Thyroid gland (tissue), 4 donors: ENCODE results near the gene GCNT4.

ENCODE experiments used
- POLR2A ChIP-seq, 2 donors: fragments of 450-650 bp; IDR thresholded peaks; one replicate each; pipeline ENCODE4 v1.6.1; 2017; ENCODE audit warnings: antibody characterized with exemption in 2 of 2, mild to moderate bottlenecking in 2 of 2, moderate library complexity in 1 of 2
- TF ChIP-seq, protein P1 (sequence below), 6 experiments: fragments of 200-600 bp in 3 of 6; fragments of 450-650 bp in 3 of 6; sonication (generic) in 3 of 6; IDR thresholded peaks; one replicate each; pipeline ENCODE4 v1.5.1; 2016 to 2019; ENCODE audit warnings: antibody characterized with exemption in 6 of 6, mild to moderate bottlenecking in 2 of 6, inconsistent platforms in 1 of 6, moderate library complexity in 1 of 6

DNA sequence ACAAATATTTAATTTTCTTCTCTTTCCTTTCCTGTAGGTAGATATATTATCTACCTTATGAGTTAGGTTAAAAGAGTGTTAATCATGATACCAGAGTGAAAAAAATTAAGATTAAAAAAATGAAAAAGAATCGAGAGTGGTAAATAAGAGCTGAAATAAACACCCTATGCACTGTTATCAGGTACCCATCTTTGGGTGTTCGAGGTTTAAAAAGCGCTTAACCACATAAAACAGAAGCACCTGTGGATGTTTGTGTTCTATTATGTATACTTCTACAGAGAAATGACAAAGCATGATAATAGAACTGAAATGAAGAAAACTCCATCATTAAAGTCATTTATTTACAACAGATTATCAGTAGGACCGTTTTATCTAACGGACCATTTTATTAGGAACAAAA, 25.7 kb upstream of the GCNT4 start:
- TF ChIP-seq, protein P1, sequence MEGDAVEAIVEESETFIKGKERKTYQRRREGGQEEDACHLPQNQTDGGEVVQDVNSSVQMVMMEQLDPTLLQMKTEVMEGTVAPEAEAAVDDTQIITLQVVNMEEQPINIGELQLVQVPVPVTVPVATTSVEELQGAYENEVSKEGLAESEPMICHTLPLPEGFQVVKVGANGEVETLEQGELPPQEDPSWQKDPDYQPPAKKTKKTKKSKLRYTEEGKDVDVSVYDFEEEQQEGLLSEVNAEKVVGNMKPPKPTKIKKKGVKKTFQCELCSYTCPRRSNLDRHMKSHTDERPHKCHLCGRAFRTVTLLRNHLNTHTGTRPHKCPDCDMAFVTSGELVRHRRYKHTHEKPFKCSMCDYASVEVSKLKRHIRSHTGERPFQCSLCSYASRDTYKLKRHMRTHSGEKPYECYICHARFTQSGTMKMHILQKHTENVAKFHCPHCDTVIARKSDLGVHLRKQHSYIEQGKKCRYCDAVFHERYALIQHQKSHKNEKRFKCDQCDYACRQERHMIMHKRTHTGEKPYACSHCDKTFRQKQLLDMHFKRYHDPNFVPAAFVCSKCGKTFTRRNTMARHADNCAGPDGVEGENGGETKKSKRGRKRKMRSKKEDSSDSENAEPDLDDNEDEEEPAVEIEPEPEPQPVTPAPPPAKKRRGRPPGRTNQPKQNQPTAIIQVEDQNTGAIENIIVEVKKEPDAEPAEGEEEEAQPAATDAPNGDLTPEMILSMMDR (IDR thresholded peaks at IDR 0.05): no peak
- TF ChIP-seq POLR2A (IDR thresholded peaks at IDR 0.05): no peak
